OCI-LY1 (cell line): Measurements from ENCODE around the gene SMDT1.
"Not testable (repeated sequence)": the region's sequence is repeated elsewhere in the genome, so short reads cannot be mapped to it uniquely, and the experiment has no call there.

Experiments used
- H2AFZ ChIP-seq: fragments of 200-600 bp; sonication (generic), shearing (Covaris generic); 2 replicates; pipeline ENCODE4 v1.6.0; 2014; ENCODE audit warnings: antibody characterized with exemption, mild to moderate bottlenecking, low read length
- H3F3A ChIP-seq: fragments of 200-600 bp; sonication (generic), shearing (Covaris generic); 2 replicates; pipeline ENCODE4 v1.6.0; 2014; ENCODE audit warnings: mild to moderate bottlenecking, antibody characterized with exemption, low read length, moderate library complexity; ENCODE audit not compliant: insufficient read depth
- H3K27ac ChIP-seq: fragments of 200-600 bp; sonication (generic); 2 replicates; pipeline ENCODE4 v1.5.1; 2014; ENCODE audit warnings: low read length, mixed run types, mild to moderate bottlenecking, low read depth; ENCODE audit not compliant: poor library complexity, severe bottlenecking
- H3K27me3 ChIP-seq: fragments of 200-600 bp; sonication (generic); 2 replicates; pipeline ENCODE4 v1.6.0; 2014; ENCODE audit warnings: antibody characterized with exemption, mild to moderate bottlenecking, low read length, moderate library complexity; ENCODE audit not compliant: insufficient read depth
- H3K36me3 ChIP-seq: fragments of 200-600 bp; sonication (generic); 2 replicates; pipeline ENCODE4 v1.6.1; 2014; ENCODE audit warnings: mild to moderate bottlenecking, antibody characterized with exemption, low read length, moderate library complexity, mixed read lengths; ENCODE audit not compliant: insufficient read depth
- H3K4me1 ChIP-seq: fragments of 200-600 bp; sonication (generic); 2 replicates; pipeline ENCODE4 v1.5.1; 2014; ENCODE audit warnings: mild to moderate bottlenecking, low read length, moderate library complexity; ENCODE audit not compliant: insufficient read depth, severe bottlenecking
- H3K4me2 ChIP-seq: fragments of 200-600 bp; sonication (generic), shearing (Covaris generic); 2 replicates; pipeline ENCODE4 v1.6.1; 2014; ENCODE audit warnings: low read length
- H3K4me3 ChIP-seq: fragments of 200-600 bp; sonication (generic); 2 replicates; pipeline ENCODE4 v1.5.1; 2014; ENCODE audit warnings: low read length, low read depth, mild to moderate bottlenecking, mixed read lengths; ENCODE audit not compliant: poor library complexity, severe bottlenecking
- H3K79me2 ChIP-seq: fragments of 200-600 bp; shearing (Covaris generic); 2 replicates; pipeline ENCODE4 v1.6.1; 2016; ENCODE audit warnings: mixed run types, low read length, mixed read lengths; ENCODE audit not compliant: insufficient read depth
- H3K9ac ChIP-seq: fragments of 200-600 bp; sonication (generic), shearing (Covaris generic); 2 replicates; pipeline ENCODE4 v1.6.1; 2014; ENCODE audit warnings: mild to moderate bottlenecking, low read length, mixed read lengths
- H3K9me2 ChIP-seq: fragments of 200-600 bp; sonication (generic), shearing (Covaris generic); 2 replicates; pipeline ENCODE4 v1.6.1; 2014; ENCODE audit warnings: low read depth, mild to moderate bottlenecking, low read length, mixed read lengths
- H3K9me3 ChIP-seq: fragments of 200-600 bp; shearing (Covaris generic); 2 replicates; pipeline ENCODE4 v1.6.1; 2014; ENCODE audit warnings: low read length, mixed read lengths
- H4K20me1 ChIP-seq: fragments of 200-600 bp; sonication (generic), shearing (Covaris generic); 2 replicates; pipeline ENCODE4 v1.6.0; 2016; ENCODE audit warnings: mild to moderate bottlenecking, low read length; ENCODE audit not compliant: insufficient read depth
- CTCF ChIP-seq: fragments of 200-600 bp; sonication (generic), shearing (Covaris generic); IDR thresholded peaks from 2 replicates; pipeline ENCODE4 v1.5.1; 2017; ENCODE audit warnings: mild to moderate bottlenecking, antibody characterized with exemption, low read length, moderate library complexity, mixed read lengths
- EZH2 ChIP-seq: fragments of 200-600 bp; sonication (generic), shearing (Covaris generic); IDR thresholded peaks from 2 replicates; pipeline ENCODE4 v1.8.0; 2017; ENCODE audit warnings: borderline replicate concordance, mixed run types, mild to moderate bottlenecking, antibody characterized with exemption, low read length, moderate library complexity, mixed read lengths

SMDT1 gene

GRCh38 chr22:42101199-42101598 lies 21.7 kb downstream of the SMDT1 start:
- H4K20me1 ChIP-seq = no peaks in the 10 kb centered on the region
- H3K9me2 ChIP-seq = no peaks in the 10 kb centered on the region
- no peak overlapping the region for H3K4me2 ChIP-seq
- H3K36me3 ChIP-seq = no peaks in the 10 kb centered on the region
- H3K4me1 ChIP-seq = no peaks in the 10 kb centered on the region
- H3K4me3 ChIP-seq = no peak overlapping the region
- no peak overlapping the region for H3K27ac ChIP-seq
- no peak overlapping the region for H3K9ac ChIP-seq
- peaks cover 19% of the 10 kb centered on the region for H3K9me3 ChIP-seq
- no peak for TF ChIP-seq CTCF
- no peak for TF ChIP-seq EZH2
- no peak overlapping the region for H2AFZ ChIP-seq
- no peaks in the 10 kb centered on the region for H3K27me3 ChIP-seq
- H3F3A ChIP-seq = no peaks in the 10 kb centered on the region
- H3K79me2 ChIP-seq = no peaks in the 10 kb centered on the region

- H3K27me3 ChIP-seq, H4K20me1 ChIP-seq, H3K79me2 ChIP-seq, H3K4me1 ChIP-seq, H3F3A ChIP-seq, H3K9ac ChIP-seq, H3K4me3 ChIP-seq, H3K4me2 ChIP-seq, H3K36me3 ChIP-seq, H2AFZ ChIP-seq, H3K27ac ChIP-seq, H3K9me2 ChIP-seq: not testable (repeated sequence)
- H3K9me3 ChIP-seq = peaks cover 19% of the 10 kb centered on the region
These were observed 24.9 kb downstream of the SMDT1 start for GRCh38 chr22:42104332-42104860.

- Histone ChIP-seq H3K9ac (no peak overlapping the region), H2AFZ (no peak overlapping the region), H3K9me2 (no peaks in the 10 kb centered on the region), H3K4me2 (no peak overlapping the region), H3K4me1 (no peaks in the 10 kb centered on the region), H3K27ac (no peak overlapping the region), H3K36me3 (no peaks in the 10 kb centered on the region), H3K79me2 (no peaks in the 10 kb centered on the region), H3K27me3 (no peaks in the 10 kb centered on the region), H3K9me3 (peaks cover 7% of the 10 kb centered on the region), H3F3A (no peaks in the 10 kb centered on the region), H3K4me3 (no peak overlapping the region), H4K20me1 (no peaks in the 10 kb centered on the region)
- TF ChIP-seq EZH2 = no peak
- no peak for TF ChIP-seq CTCF
These were observed 29.3 kb downstream of the SMDT1 start for GRCh38 chr22:42108848-42109247.

GRCh38 chr22:42111798-42112197 lies 32.3 kb downstream of the SMDT1 start:
- Histone ChIP-seq H3K79me2 (no peaks in the 10 kb centered on the region), H3K4me3 (no peak overlapping the region), H3K9ac (no peak overlapping the region), H3K27ac (no peak overlapping the region), H3K9me2 (no peaks in the 10 kb centered on the region), H3K27me3 (no peaks in the 10 kb centered on the region), H3F3A (no peaks in the 10 kb centered on the region), H4K20me1 (no peaks in the 10 kb centered on the region), H3K4me2 (no peak overlapping the region), H2AFZ (no peak overlapping the region), H3K36me3 (no peaks in the 10 kb centered on the region), H3K4me1 (no peaks in the 10 kb centered on the region), H3K9me3 (peaks cover 7% of the 10 kb centered on the region; the same call in 1 of the 2 replicates)
- TF ChIP-seq CTCF (no peak), EZH2 (no peak)
